Activated naive CD8-positive, alpha-beta T cell treated with anti-CD3 and anti-CD28 coated beads for 36 hours (primary cell): ENCODE data around the gene PPP1R9B. TPM values are rescaled to one million over a fixed set of nuclear protein-coding genes. Genes with fewer than 3 reads are reported as not detected.

Experiments
- DNase-seq: peaks from one replicate; pipeline ENCODE4 v3.0.0; 2021
- H3K27ac Mint-ChIP-seq: one replicate; pipeline ENCODE4 v1.8.0; 2022; ENCODE audit warnings: mild to moderate bottlenecking, moderate library complexity, mixed read lengths
- H3K27me3 Mint-ChIP-seq: one replicate; pipeline ENCODE4 v1.8.0; 2022; ENCODE audit warnings: mild to moderate bottlenecking, mixed read lengths
- H3K36me3 Mint-ChIP-seq: one replicate; pipeline ENCODE4 v1.8.0; 2021; ENCODE audit warnings: mild to moderate bottlenecking, mixed read lengths
- H3K4me1 Mint-ChIP-seq: one replicate; pipeline ENCODE4 v1.8.0; 2021; ENCODE audit warnings: mixed read lengths
- H3K4me3 Mint-ChIP-seq: one replicate; pipeline ENCODE4 v1.8.0; 2022; ENCODE audit warnings: mild to moderate bottlenecking, moderate library complexity, mixed read lengths
- H3K9me3 Mint-ChIP-seq: one replicate; pipeline ENCODE4 v1.8.0; 2022; ENCODE audit warnings: mixed read lengths
- total RNA-seq, 2 experiments: library from RNA; stranded (reverse); gene quantifications; one replicate each; pipeline ENCODE4 v1.2.3, GENCODE V29; 2021

Gene PPP1R9B
- total RNA-seq, 2 experiments from 2014 or later: 50.9 to 52.0 TPM

DNA sequence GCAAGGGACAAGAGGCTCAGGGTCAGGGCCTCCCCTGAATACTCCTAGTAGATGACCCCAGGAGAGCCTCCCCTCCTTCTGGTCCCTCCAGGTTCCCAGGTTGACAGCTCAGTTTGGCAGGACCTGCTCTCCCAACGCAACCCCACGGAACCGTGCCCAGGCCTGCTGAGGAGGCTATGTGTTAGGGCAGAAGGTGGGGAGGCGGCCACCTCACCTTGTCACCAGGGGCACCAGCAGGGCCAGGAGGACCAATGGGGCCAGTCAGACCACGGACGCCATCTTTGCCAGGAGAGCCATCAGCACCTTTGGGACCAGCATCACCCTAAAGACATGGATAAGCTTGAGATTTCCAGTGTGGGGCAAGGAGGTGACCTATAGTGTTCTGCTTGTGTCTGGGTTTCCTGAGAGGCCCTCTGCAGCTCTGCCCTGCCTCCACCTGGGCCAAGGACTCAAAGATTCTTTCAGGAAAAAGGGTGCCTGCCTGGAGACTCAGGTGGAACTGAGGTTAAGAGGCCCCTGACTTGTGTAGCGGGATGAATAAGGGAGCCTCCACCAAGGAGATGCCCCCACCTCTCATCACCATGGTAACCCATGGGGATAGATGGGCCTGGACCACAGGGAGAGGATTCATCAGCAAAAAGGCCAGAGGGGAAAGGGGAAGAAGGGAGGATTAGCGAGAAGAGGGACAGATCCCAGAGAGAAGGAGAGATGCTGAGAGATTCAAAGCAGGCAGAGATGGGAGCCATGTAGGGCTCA is 40.3 kb upstream of the PPP1R9B start:
- Mint-ChIP-seq H3K36me3 (no peaks in the 10 kb centered on the region), H3K4me1 (peaks cover 4% of the 10 kb centered on the region), H3K27me3 (no peaks in the 10 kb centered on the region), H3K9me3 (no peaks in the 10 kb centered on the region), H3K4me3 (no peak overlapping the region), H3K27ac (no peak overlapping the region)
- DNase-seq: no peak

DNA sequence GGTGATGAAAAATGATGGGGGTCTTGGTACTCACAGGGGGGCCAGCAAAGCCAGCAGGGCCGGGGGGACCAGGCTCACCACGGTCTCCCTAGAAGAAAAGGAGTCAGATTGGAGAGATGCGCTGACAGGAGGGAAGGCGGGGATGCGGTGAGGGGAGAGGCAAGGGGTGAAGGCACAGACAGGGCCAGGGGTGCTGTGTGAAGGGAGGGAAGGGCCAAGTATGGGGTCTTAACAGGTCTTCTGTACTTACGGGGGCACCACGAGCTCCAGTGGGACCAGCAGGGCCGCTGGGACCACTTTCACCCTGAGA is 39.8 kb upstream of the PPP1R9B start:
- Mint-ChIP-seq H3K36me3 (no peaks in the 10 kb centered on the region), H3K4me1 (peaks cover 4% of the 10 kb centered on the region), H3K27me3 (no peaks in the 10 kb centered on the region), H3K4me3 (no peak overlapping the region), H3K27ac (no peak overlapping the region), H3K9me3 (no peaks in the 10 kb centered on the region)
- no peak for DNase-seq

DNA sequence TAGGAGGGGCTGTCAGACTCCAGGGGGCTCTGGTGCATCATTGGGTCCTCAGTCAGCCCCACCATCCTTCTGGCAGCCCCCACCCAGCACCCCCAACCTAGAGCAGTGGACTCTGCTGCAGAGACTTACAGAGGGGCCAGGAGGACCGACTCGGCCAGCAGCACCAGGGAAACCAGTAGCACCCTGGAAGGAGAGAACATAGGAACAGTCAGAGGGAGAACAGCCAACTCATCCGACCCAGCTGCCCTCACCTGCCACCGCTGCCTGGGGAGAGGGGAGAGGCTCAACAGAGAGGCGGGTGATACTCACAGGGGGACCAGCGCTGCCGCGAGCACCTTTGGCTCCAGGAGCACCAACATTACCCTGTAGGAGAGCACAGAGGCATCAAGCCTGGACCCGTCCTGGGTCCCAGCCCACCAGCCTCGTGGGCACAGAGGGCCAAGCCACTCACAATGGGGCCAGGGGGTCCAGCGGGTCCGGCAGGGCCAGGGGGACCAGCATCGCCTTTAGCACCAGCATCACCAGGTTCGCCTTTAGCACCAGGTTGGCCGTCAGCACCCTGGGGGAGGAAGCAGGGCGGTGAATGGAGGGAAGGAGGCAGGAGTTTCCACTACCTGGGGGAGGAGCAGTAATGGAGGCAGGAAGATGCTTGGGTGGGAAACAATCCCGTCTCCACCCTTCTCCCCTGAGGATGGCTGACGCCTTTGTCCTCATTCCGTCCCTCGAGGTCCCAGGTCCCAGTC is 39.2 kb upstream of the PPP1R9B start:
- no peak overlapping the region for H3K27ac Mint-ChIP-seq
- no peak overlapping the region for H3K4me3 Mint-ChIP-seq
- H3K27me3 Mint-ChIP-seq: no peaks in the 10 kb centered on the region
- H3K4me1 Mint-ChIP-seq: peaks cover 4% of the 10 kb centered on the region
- H3K9me3 Mint-ChIP-seq: no peaks in the 10 kb centered on the region
- no peaks in the 10 kb centered on the region for H3K36me3 Mint-ChIP-seq
- DNase-seq: no peak

DNA sequence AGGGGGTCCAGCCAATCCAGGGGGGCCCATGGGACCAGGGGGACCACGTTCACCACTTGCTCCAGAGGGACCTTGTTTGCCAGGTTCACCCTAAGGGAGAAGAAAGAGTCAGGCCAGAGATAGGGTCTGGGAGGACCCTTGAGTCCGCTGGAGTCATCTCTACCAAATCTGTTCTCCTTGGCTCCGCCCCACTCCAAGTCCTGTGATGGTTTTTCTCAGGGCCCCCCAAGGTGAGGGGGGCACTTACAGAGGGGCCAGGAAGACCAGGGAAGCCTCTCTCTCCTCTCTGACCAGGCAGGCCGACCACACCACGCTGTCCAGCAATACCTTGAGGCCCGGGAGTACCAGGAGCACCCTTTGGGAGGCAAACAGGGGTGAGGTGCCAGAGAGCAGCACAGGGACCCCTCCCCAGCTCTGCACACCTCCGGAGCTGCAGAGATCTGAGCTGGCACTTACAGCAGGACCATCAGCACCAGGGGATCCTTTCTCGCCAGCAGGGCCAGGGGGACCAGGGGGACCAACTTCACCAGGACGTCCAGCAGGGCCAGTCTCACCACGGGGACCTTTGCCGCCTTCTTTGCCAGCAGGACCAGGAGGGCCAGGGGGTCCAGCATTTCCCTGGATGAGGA is 38.6 kb upstream of the PPP1R9B start:
- Mint-ChIP-seq H3K36me3 (no peaks in the 10 kb centered on the region), H3K27me3 (no peaks in the 10 kb centered on the region), H3K27ac (no peak overlapping the region), H3K4me1 (peaks cover 6% of the 10 kb centered on the region), H3K9me3 (no peaks in the 10 kb centered on the region), H3K4me3 (no peak overlapping the region)
- no peak for DNase-seq

DNA sequence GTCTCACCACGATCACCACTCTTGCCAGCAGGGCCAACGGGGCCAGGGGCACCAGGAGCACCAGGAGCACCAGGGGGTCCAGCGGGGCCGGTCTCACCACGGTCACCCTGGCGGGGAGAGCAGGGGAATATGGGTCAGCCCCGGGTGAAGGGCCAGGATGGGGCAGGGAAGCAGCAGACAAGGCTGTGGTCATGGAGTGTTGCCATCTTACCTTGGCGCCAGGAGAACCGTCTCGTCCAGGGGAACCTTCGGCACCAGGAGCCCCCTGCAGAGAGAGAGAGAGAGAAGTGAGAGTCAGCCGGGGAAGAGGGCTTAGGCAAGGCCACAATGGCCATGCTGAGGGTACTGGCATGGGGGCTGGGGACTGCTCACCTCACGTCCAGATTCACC is 38.0 kb upstream of the PPP1R9B start:
- Mint-ChIP-seq H3K27me3 (no peaks in the 10 kb centered on the region), H3K4me3 (no peak overlapping the region), H3K4me1 (peaks cover 11% of the 10 kb centered on the region), H3K9me3 (no peaks in the 10 kb centered on the region), H3K27ac (no peak overlapping the region), H3K36me3 (no peaks in the 10 kb centered on the region)
- DNase-seq: no peak

DNA sequence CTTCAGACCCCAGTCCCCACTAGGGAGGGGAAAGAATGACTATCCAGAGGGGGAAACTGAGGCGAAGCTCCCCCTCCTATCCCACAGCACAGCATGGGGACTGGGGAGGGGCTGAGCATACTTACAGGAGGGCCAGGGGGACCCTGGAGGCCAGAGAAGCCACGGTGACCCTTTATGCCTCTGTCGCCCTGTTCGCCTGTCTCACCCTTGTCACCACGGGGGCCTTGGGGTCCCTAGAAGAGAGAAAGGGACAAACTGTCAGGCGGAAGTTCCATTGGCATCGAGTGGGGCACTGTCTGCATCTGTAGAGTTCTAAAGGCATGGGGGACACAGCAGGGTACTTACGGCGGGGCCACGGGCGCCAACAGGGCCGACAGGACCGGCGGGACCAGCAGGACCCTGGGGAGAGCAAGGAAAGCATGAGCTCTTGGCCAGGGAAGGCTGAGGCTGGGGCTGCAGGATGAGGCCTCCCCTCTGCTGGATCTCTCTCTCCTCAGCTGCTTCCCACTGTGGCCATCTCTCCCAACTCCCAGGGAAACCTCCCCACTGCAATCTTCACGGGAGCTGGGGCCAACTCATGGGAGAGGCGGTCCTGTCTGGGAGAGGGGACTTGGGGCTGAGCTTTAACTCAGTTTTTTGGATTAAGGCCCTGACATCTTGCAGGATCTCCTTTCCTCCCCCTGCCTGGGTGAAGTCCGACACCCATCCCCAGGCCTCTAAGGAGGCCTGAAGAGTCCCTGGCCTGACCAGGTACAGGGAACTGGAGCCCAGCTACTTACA is 37.5 kb upstream of the PPP1R9B start:
- Mint-ChIP-seq H3K4me3 (no peak overlapping the region), H3K27ac (no peak overlapping the region), H3K27me3 (no peaks in the 10 kb centered on the region), H3K36me3 (no peaks in the 10 kb centered on the region), H3K4me1 (peaks cover 12% of the 10 kb centered on the region), H3K9me3 (no peaks in the 10 kb centered on the region)
- no peak for DNase-seq

DNA sequence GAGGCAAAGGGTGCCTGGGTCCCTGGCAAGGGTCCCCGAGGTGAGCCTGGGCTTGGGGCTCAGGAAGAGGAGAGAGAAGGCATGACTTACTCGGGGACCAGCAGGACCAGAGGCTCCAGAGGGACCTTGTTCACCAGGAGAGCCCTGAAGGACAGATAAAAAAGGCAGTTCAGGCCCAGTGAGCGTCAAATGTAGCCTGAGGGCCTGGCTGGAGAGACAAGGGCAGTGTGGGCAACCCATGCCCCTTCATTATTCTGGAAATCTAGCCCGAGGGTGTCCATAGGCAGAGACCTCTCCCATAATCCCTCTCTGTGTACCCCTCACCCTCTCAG is 36.9 kb upstream of the PPP1R9B start:
- no peaks in the 10 kb centered on the region for H3K36me3 Mint-ChIP-seq
- H3K4me1 Mint-ChIP-seq: peaks cover 12% of the 10 kb centered on the region
- H3K4me3 Mint-ChIP-seq: no peak overlapping the region
- DNase-seq: no peak
- no peaks in the 10 kb centered on the region for H3K9me3 Mint-ChIP-seq
- no peaks in the 10 kb centered on the region for H3K27me3 Mint-ChIP-seq
- no peak overlapping the region for H3K27ac Mint-ChIP-seq

DNA sequence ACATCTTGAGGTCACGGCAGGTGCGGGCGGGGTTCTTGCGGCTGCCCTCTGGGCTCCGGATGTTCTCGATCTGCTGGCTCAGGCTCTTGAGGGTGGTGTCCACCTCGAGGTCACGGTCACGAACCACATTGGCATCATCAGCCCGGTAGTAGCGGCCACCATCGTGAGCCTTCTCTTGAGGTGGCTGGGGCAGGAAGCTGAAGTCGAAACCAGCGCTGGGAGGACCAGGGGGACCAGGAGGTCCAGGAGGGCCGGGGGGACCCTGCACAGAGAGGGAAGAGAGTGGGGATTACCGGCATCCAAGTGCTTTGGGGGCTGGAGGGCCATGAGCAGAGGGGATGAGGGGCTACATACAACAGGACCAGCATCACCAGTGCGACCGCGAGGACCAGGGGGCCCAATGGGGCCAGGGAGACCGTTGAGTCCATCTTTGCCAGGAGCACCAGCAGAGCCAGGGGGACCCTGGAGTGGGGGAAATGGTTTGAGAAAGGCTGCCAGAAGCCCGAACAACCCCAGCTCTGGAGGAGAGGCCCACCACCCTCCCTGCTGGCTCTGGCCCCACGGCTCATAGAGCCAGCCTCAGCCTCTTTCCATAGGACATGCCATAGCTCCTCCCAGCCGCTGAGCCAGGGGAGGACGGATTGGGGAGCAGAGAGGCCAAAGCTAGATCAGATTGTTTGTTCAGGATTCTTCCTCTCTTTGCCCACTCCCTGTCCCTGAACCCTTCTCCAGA is 36.4 kb upstream of the PPP1R9B start:
- Mint-ChIP-seq H3K27me3 (no peaks in the 10 kb centered on the region), H3K4me1 (peaks cover 12% of the 10 kb centered on the region), H3K9me3 (no peaks in the 10 kb centered on the region), H3K4me3 (no peak overlapping the region), H3K27ac (no peak overlapping the region), H3K36me3 (no peaks in the 10 kb centered on the region)
- DNase-seq: no peak

DNA sequence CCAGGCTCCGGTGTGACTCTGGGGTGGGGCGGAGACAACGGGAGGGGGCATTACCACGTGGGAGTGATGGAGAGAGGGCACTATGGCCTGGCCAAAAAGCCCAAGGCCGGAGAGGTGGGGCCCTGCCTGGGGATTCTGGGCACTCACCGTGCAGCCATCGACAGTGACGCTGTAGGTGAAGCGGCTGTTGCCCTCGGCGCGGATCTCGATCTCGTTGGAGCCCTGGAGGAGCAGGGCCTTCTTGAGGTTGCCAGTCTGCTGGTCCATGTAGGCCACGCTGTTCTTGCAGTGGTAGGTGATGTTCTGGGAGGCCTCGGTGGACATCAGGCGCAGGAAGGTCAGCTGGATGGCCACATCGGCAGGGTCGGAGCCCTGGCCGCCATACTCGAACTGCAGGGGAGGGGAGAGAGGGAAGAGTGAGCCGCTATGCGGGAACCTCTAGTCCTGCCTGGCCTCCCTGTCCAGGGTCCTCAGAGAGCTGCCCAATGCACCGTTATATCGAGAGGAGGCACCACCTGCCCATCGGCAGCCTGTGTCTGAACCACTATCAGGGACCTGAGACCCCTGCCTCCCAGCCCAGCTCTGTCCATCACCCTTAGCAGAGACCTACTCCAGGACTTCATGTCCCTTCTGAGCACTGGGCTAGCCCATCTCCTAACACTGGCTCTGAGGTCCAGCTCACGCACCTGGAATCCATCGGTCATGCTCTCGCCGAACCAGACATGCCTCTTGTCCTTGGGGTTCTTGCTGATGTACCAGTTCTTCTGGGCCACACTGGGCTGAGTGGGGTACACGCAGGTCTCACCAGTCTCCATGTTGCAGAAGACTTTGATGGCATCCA is 35.4 kb upstream of the PPP1R9B start:
- Mint-ChIP-seq H3K9me3 (no peaks in the 10 kb centered on the region), H3K4me3 (no peak overlapping the region), H3K4me1 (peaks cover 12% of the 10 kb centered on the region), H3K36me3 (no peaks in the 10 kb centered on the region), H3K27me3 (no peaks in the 10 kb centered on the region), H3K27ac (no peak overlapping the region)
- DNase-seq: no peak

DNA sequence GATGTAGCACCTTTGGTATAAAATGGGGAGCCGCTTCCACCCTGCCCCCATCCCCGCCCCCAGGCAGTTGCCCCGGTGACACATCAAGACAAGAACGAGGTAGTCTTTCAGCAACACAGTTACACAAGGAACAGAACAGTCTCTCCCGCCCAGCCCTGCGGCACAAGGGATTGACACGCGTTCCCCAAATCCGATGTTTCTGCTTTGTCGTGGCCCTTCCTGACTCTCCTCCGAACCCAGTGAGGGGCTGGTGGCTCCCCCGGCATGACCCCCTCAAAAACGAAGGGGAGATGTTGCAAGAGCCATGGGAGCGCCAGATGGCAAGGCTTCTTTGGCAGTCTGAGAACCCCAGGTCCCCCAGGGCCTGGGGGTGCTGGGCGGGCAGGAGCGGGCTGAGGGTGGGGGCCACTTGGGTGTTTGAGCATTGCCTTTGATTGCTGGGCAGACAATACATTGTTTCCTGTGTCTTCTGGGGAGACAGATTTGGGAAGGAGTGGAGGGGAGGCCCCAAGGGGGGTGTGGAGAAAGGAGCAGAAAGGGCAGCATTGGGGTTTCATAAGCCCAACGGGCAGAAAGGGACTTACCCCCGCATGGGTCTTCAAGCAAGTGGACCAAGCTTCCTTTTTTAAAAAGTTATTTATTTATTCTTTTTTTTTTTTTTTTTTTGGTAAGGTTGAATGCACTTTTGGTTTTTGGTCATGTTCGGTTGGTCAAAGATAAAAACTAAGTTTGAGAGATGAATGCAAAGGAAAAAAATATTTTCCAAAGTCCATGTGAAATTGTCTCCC is 34.3 kb upstream of the PPP1R9B start:
- no peak overlapping the region for H3K27ac Mint-ChIP-seq
- DNase-seq: no peak
- no peaks in the 10 kb centered on the region for H3K9me3 Mint-ChIP-seq
- peaks cover 12% of the 10 kb centered on the region for H3K4me1 Mint-ChIP-seq
- H3K4me3 Mint-ChIP-seq: no peak overlapping the region
- H3K27me3 Mint-ChIP-seq: no peaks in the 10 kb centered on the region
- no peaks in the 10 kb centered on the region for H3K36me3 Mint-ChIP-seq

DNA sequence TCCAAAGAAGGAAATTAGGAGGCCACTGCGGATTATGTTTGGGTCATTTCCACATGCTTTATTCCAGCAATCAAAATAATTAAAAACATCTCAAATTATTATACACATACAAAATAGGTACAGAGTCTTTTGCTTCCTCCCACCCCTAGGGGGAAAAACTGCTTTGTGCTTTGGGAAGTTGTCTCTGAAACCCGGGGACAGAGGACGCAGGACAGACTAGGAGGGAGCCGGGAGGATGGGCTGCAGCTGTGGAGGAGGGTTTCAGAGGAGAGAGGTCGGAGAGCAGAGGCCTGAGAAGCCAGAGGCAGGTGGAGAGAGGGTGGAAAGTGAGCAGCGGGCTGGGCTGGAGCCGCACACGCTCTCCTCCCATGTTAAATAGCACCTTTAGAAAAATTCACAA is 33.6 kb upstream of the PPP1R9B start:
- H3K4me1 Mint-ChIP-seq: peaks cover 12% of the 10 kb centered on the region
- no peak overlapping the region for H3K4me3 Mint-ChIP-seq
- no peaks in the 10 kb centered on the region for H3K27me3 Mint-ChIP-seq
- no peak for DNase-seq
- H3K27ac Mint-ChIP-seq: peak overlapping the region; percentile 14
- no peaks in the 10 kb centered on the region for H3K9me3 Mint-ChIP-seq
- no peaks in the 10 kb centered on the region for H3K36me3 Mint-ChIP-seq

DNA sequence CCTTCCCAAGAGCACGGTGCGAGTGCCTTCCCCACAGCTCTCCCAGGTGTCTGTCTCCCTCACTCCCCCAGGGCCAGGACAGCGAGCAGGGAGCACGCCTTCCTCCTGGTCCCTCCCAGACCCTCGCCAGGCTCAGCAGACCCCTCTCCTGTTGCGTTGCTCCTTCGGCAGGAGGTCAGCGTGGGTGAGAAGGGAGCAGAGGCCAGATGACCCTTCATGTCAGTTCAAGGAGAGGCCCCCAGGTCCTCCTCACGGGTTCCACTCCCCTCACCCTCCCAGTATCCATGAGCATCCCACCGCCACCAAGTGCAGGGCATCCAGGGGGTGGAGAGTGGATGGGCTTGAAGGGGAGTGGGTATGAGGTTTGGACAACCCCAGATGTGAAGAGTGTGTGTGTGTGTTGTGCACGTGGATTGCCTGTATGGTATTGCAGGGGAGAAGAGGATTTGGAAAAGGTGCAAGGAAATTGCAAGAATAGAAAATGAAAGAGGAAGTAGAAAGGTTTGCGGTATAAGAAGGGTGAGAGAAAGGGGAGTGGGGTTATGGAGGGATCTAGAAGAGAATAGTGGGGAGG is 33.0 kb upstream of the PPP1R9B start:
- Mint-ChIP-seq H3K4me1 (peaks cover 12% of the 10 kb centered on the region), H3K27me3 (no peaks in the 10 kb centered on the region), H3K4me3 (no peak overlapping the region), H3K9me3 (no peaks in the 10 kb centered on the region), H3K36me3 (no peaks in the 10 kb centered on the region), H3K27ac (no peak overlapping the region)
- no peak for DNase-seq

DNA sequence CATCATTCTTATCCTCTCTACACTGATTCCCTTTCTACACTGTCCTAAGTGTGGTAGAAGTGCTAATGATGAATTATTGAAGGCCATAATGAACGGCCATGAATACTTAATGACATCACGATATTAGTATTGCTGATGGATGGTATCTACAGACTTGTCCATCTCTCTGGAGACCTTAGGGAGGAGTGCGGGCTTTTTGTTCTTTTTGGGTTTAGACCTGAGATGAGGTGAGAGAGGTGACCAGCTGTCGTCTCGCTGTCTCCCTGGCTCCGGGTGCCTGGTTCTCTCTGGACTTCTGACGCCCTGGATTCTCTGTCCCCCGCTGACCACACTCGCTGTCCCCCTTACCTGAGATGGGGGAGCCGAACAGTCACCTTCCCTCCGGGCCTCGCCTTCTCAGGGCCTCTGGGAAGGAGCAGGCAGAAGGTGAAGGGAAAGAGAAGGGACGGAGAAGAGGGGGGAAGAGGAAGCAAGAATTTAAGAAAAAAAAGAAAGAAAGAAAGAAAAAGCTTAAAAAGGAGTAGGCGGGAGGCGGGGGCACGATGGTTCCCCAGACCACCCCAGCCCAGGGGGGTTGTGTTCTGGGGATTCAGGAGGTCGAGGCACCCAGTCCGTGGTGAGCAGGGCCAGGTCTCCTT is 32.4 kb upstream of the PPP1R9B start:
- DNase-seq: no peak
- peaks cover 16% of the 10 kb centered on the region for H3K4me1 Mint-ChIP-seq
- no peaks in the 10 kb centered on the region for H3K27me3 Mint-ChIP-seq
- no peaks in the 10 kb centered on the region for H3K36me3 Mint-ChIP-seq
- H3K4me3 Mint-ChIP-seq: no peak overlapping the region
- no peak overlapping the region for H3K27ac Mint-ChIP-seq
- no peaks in the 10 kb centered on the region for H3K9me3 Mint-ChIP-seq
